A549 (cell line): ENCODE data around the gene KDM1B.

Experiments used
- JUN ChIP-seq, 2 experiments: fragments of >200 bp; sonication (Bioruptor Twin); formaldehyde crosslinking; IDR thresholded peaks; 2 replicates in 1 of 2; 3 replicates in 1 of 2; pipeline ENCODE4 v1.6.1; 2016 to 2017
- POLR2A ChIP-seq: IDR thresholded peaks from 2 replicates; pipeline ENCODE4 v1.6.1; 2012; ENCODE audit warnings: mild to moderate bottlenecking, low read length
- TF ChIP-seq, protein P1 (sequence below): fragments of >200 bp; sonication (Bioruptor Twin); formaldehyde crosslinking; IDR thresholded peaks from 3 replicates; pipeline ENCODE4 v1.5.1; 2016

DNA sequence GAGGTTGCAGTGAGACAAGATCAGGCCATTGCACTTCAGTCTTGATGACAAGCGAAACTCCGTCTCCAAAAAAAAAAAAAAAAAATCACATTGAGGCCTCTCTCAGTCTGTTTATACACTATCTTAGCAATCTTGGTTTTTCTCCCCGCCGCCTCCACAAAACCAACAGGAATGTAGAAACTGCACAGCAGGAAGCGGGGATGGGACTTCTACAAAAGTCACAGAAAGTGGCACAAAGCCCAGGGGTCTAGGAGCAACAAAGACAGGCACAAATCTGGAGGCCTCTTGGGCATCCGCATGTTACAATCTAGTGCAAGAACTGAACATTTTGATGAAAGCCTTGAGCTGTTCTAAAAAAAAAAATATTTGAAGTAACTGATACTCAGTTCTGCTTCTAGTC, 48.6 kb downstream of the KDM1B start:
- TF ChIP-seq, protein P1, sequence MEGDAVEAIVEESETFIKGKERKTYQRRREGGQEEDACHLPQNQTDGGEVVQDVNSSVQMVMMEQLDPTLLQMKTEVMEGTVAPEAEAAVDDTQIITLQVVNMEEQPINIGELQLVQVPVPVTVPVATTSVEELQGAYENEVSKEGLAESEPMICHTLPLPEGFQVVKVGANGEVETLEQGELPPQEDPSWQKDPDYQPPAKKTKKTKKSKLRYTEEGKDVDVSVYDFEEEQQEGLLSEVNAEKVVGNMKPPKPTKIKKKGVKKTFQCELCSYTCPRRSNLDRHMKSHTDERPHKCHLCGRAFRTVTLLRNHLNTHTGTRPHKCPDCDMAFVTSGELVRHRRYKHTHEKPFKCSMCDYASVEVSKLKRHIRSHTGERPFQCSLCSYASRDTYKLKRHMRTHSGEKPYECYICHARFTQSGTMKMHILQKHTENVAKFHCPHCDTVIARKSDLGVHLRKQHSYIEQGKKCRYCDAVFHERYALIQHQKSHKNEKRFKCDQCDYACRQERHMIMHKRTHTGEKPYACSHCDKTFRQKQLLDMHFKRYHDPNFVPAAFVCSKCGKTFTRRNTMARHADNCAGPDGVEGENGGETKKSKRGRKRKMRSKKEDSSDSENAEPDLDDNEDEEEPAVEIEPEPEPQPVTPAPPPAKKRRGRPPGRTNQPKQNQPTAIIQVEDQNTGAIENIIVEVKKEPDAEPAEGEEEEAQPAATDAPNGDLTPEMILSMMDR: no peak
- TF ChIP-seq POLR2A (no peak), JUN (IDR thresholded peaks at IDR 0.05) (no peak)
